NCI-H2081 treated with DMSO at 0.1 percent for 48 hours (cell line): Measurements from ENCODE around the gene CHST8.

Experiments used
- DNase-seq: peaks from one replicate; lab custom pipeline; 2025; lab: John Stamatoyannopoulos, UW

Gene CHST8

GRCh38 chr19:33717878-33718277 is 96.1 kb downstream of the CHST8 start:
- no peak for DNase-seq

- DNase-seq, result no peak
Measured at GRCh38 chr19:33718651-33719254, 97.0 kb downstream of the CHST8 start.

- no peak for DNase-seq
Measured at GRCh38 chr19:33719366-33720154, 97.8 kb downstream of the CHST8 start.

GRCh38 chr19:33720155-33720493 is 98.4 kb downstream of the CHST8 start:
- no peak for DNase-seq

- no peak for DNase-seq
Measured at GRCh38 chr19:33720691-33721682, 99.2 kb downstream of the CHST8 start.

GRCh38 chr19:33721735-33722297 is 100.1 kb downstream of the CHST8 start:
- no peak for DNase-seq

GRCh38 chr19:33722456-33723239 is 100.9 kb downstream of the CHST8 start:
- no peak for DNase-seq

- DNase-seq, result no peak
Measured at GRCh38 chr19:33723512-33723911, 101.8 kb downstream of the CHST8 start.

- DNase-seq, result no peak
Measured at GRCh38 chr19:33724021-33724720, 102.4 kb downstream of the CHST8 start.

GRCh38 chr19:33724721-33725060 is 102.9 kb downstream of the CHST8 start:
- DNase-seq, result no peak

GRCh38 chr19:33725567-33725966 is 103.8 kb downstream of the CHST8 start:
- no peak for DNase-seq

GRCh38 chr19:33726756-33727155 is 105.0 kb downstream of the CHST8 start:
- DNase-seq, result no peak

- no peak for DNase-seq
Measured at GRCh38 chr19:33727331-33727998, 105.7 kb downstream of the CHST8 start.

GRCh38 chr19:33728141-33728540 is 106.4 kb downstream of the CHST8 start:
- no peak for DNase-seq

- DNase-seq, result no peak
Measured at GRCh38 chr19:33730858-33731607, 109.3 kb downstream of the CHST8 start.

- DNase-seq, result no peak
Measured at GRCh38 chr19:33731881-33732280, 110.1 kb downstream of the CHST8 start.

GRCh38 chr19:33734913-33735312 is 113.2 kb downstream of the CHST8 start:
- DNase-seq, result no peak

- DNase-seq, result no peak
Measured at GRCh38 chr19:33736158-33736557, 114.4 kb downstream of the CHST8 start.

- DNase-seq, result no peak
Measured at GRCh38 chr19:33736787-33737186, 115.0 kb downstream of the CHST8 start.
